Measurements from ENCODE around the gene OR7G1.

- TF ChIP-seq TEAD4 (IDR thresholded peaks at IDR 0.05) (no peak), MAX (IDR thresholded peaks at IDR 0.05) (no peak), EP300 (IDR thresholded peaks at IDR 0.05; ENCODE audit: borderline replicate concordance) (no peak), CREB1 (IDR thresholded peaks at IDR 0.05; ENCODE audit: low read depth) (no peak), RAD21 (IDR thresholded peaks at IDR 0.05; ENCODE audit: low read depth) (no peak), EGR1 (IDR thresholded peaks at IDR 0.05) (no peak), FOXM1 (IDR thresholded peaks at IDR 0.05; ENCODE audit: borderline replicate concordance, low read depth) (no peak), YY1 (IDR thresholded peaks at IDR 0.05; ENCODE audit: low read depth) (no peak), CEBPB (IDR thresholded peaks at IDR 0.05) (no peak), REST (IDR thresholded peaks at IDR 0.05; ENCODE audit: low read depth) (no peak), TAF1 (IDR thresholded peaks at IDR 0.05; ENCODE audit: low read depth) (no peak), ZBTB7A (IDR thresholded peaks at IDR 0.05; ENCODE audit: low read depth) (no peak), NFIC (IDR thresholded peaks at IDR 0.05) (no peak), TCF12 (IDR thresholded peaks at IDR 0.05; ENCODE audit: low read depth) (no peak)
Measured at GRCh38 chr19:9086761-9087160, 28.8 kb downstream of the OR7G1 start, which contains the start of gene OR1M1.

Data from Ishikawa (cell line).